HG03196 (cell line): ENCODE results near the gene ECEL1.

Experiments used
- ATAC-seq: cut with Tn5 transposase; IDR thresholded peaks from one replicate; pipeline ENCODE4 v1.9.1; 2021; ENCODE audit not compliant: unreplicated experiment

The ECEL1 gene

GRCh38 chr2:232484628-232485347 lies 2.8 kb downstream of the ECEL1 start:
- no peak for ATAC-seq

GRCh38 chr2:232483923-232484627 lies 3.6 kb downstream of the ECEL1 start:
- no peak for ATAC-seq

GRCh38 chr2:232483311-232483922 lies 4.2 kb downstream of the ECEL1 start:
- ATAC-seq: no peak

- ATAC-seq: no peak
Observed at GRCh38 chr2:232482301-232483238, 5.1 kb downstream of the ECEL1 start.

GRCh38 chr2:232481322-232482140 lies 6.1 kb downstream of the ECEL1 start:
- no peak for ATAC-seq

- no peak for ATAC-seq
Observed at GRCh38 chr2:232480201-232481190, 7.1 kb downstream of the ECEL1 start.

- ATAC-seq: no peak
Observed at GRCh38 chr2:232479341-232480200, 8.1 kb downstream of the ECEL1 start.

GRCh38 chr2:232478571-232479340 lies 8.9 kb downstream of the ECEL1 start:
- ATAC-seq: no peak

GRCh38 chr2:232477751-232478510 lies 9.7 kb downstream of the ECEL1 start:
- no peak for ATAC-seq

GRCh38 chr2:232476791-232477190 lies 10.8 kb downstream of the ECEL1 start:
- no peak for ATAC-seq

GRCh38 chr2:232476045-232476444 lies 11.6 kb downstream of the ECEL1 start:
- ATAC-seq: no peak

- ATAC-seq: no peak
Observed at GRCh38 chr2:232473467-232473890, 14.2 kb downstream of the ECEL1 start.

- ATAC-seq: no peak
Observed at GRCh38 chr2:232466221-232466620, 21.4 kb downstream of the ECEL1 start.

- no peak for ATAC-seq
Observed at GRCh38 chr2:232465061-232465460, 22.6 kb downstream of the ECEL1 start.

- ATAC-seq: no peak
Observed at GRCh38 chr2:232464544-232464885, 23.1 kb downstream of the ECEL1 start.

- no peak for ATAC-seq
Observed at GRCh38 chr2:232463701-232464543, 23.7 kb downstream of the ECEL1 start.
